ENCODE results near the gene PTCRA. TPM values are rescaled to one million over a fixed set of nuclear protein-coding genes. Genes with fewer than 3 reads are reported as not detected.

PTCRA gene
- polyA plus RNA-seq, 1 donor, result not detected

DNA sequence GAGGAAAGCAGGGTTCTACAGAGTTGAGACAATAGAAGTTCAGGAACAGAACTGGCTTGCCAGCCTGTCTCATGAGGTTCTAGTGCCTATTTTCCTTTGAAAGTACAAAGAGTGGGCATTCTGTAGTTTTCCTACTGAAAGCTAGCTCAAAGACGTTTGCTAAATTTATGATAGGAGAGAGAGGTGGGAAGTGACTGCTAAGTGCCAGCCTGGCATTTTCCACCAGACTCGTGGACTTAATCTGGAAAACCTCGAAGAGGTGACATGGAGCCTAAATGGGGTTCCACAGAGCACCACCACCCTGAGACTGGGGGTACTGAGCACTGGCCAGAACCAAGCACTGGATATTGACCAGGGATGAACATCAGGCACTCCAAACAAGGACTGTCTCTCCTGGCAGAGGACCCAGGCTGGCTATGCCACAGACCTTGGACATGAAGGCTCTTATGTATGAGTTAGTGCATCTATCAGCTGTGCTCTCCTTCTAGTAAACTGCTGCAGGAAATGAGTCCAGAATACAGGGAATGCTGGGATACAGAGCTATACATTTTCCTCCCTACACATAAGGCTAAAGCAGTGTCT is 56.0 kb downstream of the PTCRA start:
- no peak for DNase-seq

DNA sequence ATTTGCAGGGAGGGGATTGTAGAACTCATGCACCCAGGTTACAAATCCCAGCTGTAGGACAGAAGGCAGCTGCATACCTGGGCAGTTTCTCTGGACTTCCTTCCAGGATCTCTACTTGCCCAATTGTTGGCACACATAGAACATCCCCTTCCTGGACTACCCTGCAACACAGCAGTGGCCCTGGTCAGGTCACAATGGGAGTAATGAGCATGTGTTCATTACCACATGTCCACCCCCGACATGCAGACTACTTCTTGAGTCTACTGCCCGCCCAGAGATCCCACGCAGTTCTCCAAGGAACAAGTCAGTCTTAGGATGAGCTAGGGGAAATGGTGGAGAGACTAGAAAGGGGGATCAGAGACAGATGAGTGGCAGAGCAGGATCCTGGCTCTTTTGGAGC is 58.1 kb downstream of the PTCRA start:
- no peak for DNase-seq

DNA sequence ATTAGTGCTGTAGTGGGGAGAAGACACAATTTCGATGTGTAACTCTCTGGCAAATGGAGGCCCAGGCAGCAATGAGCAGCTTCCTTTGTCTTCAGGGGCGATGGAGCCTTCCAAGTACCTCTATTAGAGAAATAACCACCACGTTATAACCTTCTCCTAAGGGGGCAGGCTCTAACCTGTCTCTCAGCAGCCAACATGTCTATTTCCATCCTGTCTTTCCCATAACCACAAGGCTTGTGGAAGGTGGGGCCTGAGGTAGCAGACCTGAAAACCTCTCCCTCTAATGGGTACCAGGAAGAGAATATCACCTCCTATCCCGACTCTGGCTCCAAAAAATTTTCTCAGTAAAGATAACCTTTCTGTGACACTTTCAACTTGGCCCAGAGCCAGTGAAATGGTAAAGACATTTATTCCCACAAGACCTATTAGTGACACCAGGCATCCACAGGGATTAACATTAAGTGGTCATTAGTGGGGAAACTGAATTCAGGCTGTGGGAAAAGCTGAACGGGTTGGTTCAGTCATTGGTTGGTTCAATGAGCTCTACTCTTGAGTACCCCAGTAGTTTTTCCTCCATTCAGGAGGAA is 59.2 kb downstream of the PTCRA start:
- no peak for DNase-seq

Other genes starting within 250 kb of the PTCRA start
- 3.1 TPM for gene PRPH2, start 193.5 kb upstream of the PTCRA start, polyA plus RNA-seq (ENCODE audit: insufficient read length)
- 19.0 TPM for gene TBCC, start 169.9 kb upstream of the PTCRA start, polyA plus RNA-seq (ENCODE audit: insufficient read length)
- gene BICRAL, start 134.0 kb upstream of the PTCRA start, polyA plus RNA-seq (ENCODE audit: insufficient read length), result 17.4 TPM
- 138 TPM for gene RPL7L1, start 36.4 kb upstream of the PTCRA start, polyA plus RNA-seq (ENCODE audit: insufficient read length)
- 58.0 TPM for gene CNPY3, start 13.4 kb downstream of the PTCRA start, polyA plus RNA-seq (ENCODE audit: insufficient read length)
- gene GNMT, start 44.7 kb downstream of the PTCRA start, polyA plus RNA-seq (ENCODE audit: insufficient read length), result 2.1 TPM
- 18.2 TPM for gene PEX6, start 63.1 kb downstream of the PTCRA start, polyA plus RNA-seq (ENCODE audit: insufficient read length)
- gene PPP2R5D, start 68.5 kb downstream of the PTCRA start, polyA plus RNA-seq (ENCODE audit: insufficient read length), result 72.5 TPM
- gene MEA1, start 97.9 kb downstream of the PTCRA start, polyA plus RNA-seq (ENCODE audit: insufficient read length), result 76.7 TPM
- gene KLHDC3, start 98.2 kb downstream of the PTCRA start, polyA plus RNA-seq (ENCODE audit: insufficient read length), result 85.4 TPM
- gene RRP36, start 105.6 kb downstream of the PTCRA start, polyA plus RNA-seq (ENCODE audit: insufficient read length), result 63.6 TPM
- gene CUL7, start 137.8 kb downstream of the PTCRA start, polyA plus RNA-seq (ENCODE audit: insufficient read length), result 49.7 TPM
- gene MRPL2, start 143.4 kb downstream of the PTCRA start, polyA plus RNA-seq (ENCODE audit: insufficient read length), result 53.2 TPM
- gene KLC4, start 143.6 kb downstream of the PTCRA start, polyA plus RNA-seq (ENCODE audit: insufficient read length), result 72.4 TPM
- gene PTK7, start 160.3 kb downstream of the PTCRA start, polyA plus RNA-seq (ENCODE audit: insufficient read length), result 213 TPM